Esophagus muscularis mucosa (tissue), 4 donors: ENCODE measurements around the gene OLFML2B. TPM values are rescaled to one million over a fixed set of nuclear protein-coding genes. Genes with fewer than 3 reads are reported as not detected.
"Not testable (repeated sequence)": the region's sequence is repeated elsewhere in the genome, so short reads cannot be mapped to it uniquely, and the experiment has no call there.

Experiments
- DNase-seq: peaks from one replicate; pipeline ENCODE4 v3.0.0-alpha.2; 2017; ENCODE audit errors: extremely low spot score
- H3K27ac ChIP-seq, 4 donors: fragments of 200-600 bp; sonication (generic); replicated peaks in 1 of 4; 1 replicate in 3 of 4; 2 replicates in 1 of 4; pipeline ENCODE4 v1.5.1; 2016 to 2019; ENCODE audit warnings: mild to moderate bottlenecking in 1 of 4
- H3K27me3 ChIP-seq, 4 donors: fragments of 200-600 bp; sonication (generic); one replicate each; pipeline versions ENCODE4 v1.5.1 to v1.6.0; 2016 to 2019
- H3K36me3 ChIP-seq, 4 donors: fragments of 200-600 bp; sonication (generic); one replicate each; pipeline ENCODE4 v1.5.1; 2016 to 2019
- H3K4me1 ChIP-seq, 4 donors: fragments of 200-600 bp; sonication (generic); one replicate each; pipeline ENCODE4 v1.5.1; 2016 to 2019
- H3K4me3 ChIP-seq, 4 donors: fragments of 200-600 bp; sonication (generic); 1 replicate in 2 of 4; 2 replicates in 2 of 4; pipeline ENCODE4 v1.5.1; 2016 to 2019; ENCODE audit warnings: mild to moderate bottlenecking in 4 of 4, moderate library complexity in 1 of 4
- H3K9me3 ChIP-seq, 4 donors: fragments of 200-600 bp; sonication (generic); 1 replicate in 3 of 4; 2 replicates in 1 of 4; pipeline ENCODE4 v1.5.1; 2016 to 2019
- CTCF ChIP-seq, 3 experiments: fragments of 200-600 bp in 2 of 3; fragments of 450-650 bp in 1 of 3; sonication (generic) in 2 of 3; IDR thresholded peaks; one replicate each; pipeline ENCODE4 v1.5.1; 2017 to 2019; ENCODE audit warnings: antibody characterized with exemption in 3 of 3, mild to moderate bottlenecking in 2 of 3, moderate library complexity in 1 of 3
- EP300 ChIP-seq: sonication (generic); formaldehyde crosslinking; IDR thresholded peaks from one replicate; pipeline ENCODE4 v1.6.1; 2017; ENCODE audit warnings: antibody characterized with exemption
- POLR2A ChIP-seq: fragments of 450-650 bp; IDR thresholded peaks from one replicate; pipeline ENCODE4 v1.6.1; 2017; ENCODE audit warnings: antibody characterized with exemption, moderate library complexity, mild to moderate bottlenecking, low read depth
- POLR2AphosphoS5 ChIP-seq, 2 donors: sonication (generic); formaldehyde crosslinking; IDR thresholded peaks; one replicate each; pipeline ENCODE4 v1.6.1; 2017; ENCODE audit warnings: antibody characterized with exemption in 2 of 2
- WGBS: methylation state at CpG from one replicate; pipeline ENCODE4 v1.1.5; 2018; 5-methylcytosine and 5-hydroxymethylcytosine counted together
- intact Hi-C: fragments of 100-400 bp; cut with DNase I; formaldehyde crosslinking; loops from one replicate; pipeline ENCODE4 v1.15.1; 2023
- total RNA-seq, 4 donors: library from RNA; depleted of rRNA; stranded (reverse); fragments of >200 nt; gene quantifications; one replicate each; pipeline versions ENCODE4 v1.1.0 to v1.2.1, GENCODE V29; 2016

Gene OLFML2B
- total RNA-seq, 4 donors from 2014 or later = 1.2 to 6.7 (median 5.9) TPM

- intact Hi-C loops = no loop called here
- H3K4me1 ChIP-seq = peaks cover 14 to 31% (median 19%) of the 10 kb centered on the region in 4 donors
- no peaks in the 10 kb centered on the region for H3K9me3 ChIP-seq
- H3K36me3 ChIP-seq = peaks cover 0 to 4% (median 0%) of the 10 kb centered on the region in 4 donors
- 87% methylated on average over 4 of the region's 4 CpGs for WGBS
- no peak overlapping the region for H3K4me3 ChIP-seq
- TF ChIP-seq POLR2A (no peak), POLR2AphosphoS5 (IDR thresholded peaks at IDR 0.05) (no peak), CTCF (IDR thresholded peaks at IDR 0.05) (no peak), EP300 (no peak)
- no peak overlapping the region for H3K27ac ChIP-seq
- no peak for DNase-seq
- H3K27me3 ChIP-seq = peaks cover 0 to 6% (median 0%) of the 10 kb centered on the region in 4 donors
These were observed 4.7 kb downstream of the OLFML2B start for GRCh38 chr1:162019006-162019405.

- TF ChIP-seq POLR2A = no peak
- no peak for TF ChIP-seq EP300
- TF ChIP-seq POLR2AphosphoS5 (IDR thresholded peaks at IDR 0.05) = no peak
- no peak for TF ChIP-seq CTCF (IDR thresholded peaks at IDR 0.05)
- DNase-seq = no peak
- WGBS = 94% methylated on average over 4 of the region's 4 CpGs
- Histone ChIP-seq H3K27me3 (peaks cover 0 to under 1% (median 0%) of the 10 kb centered on the region in 4 donors), H3K27ac (no peak overlapping the region), H3K4me3 (no peak overlapping the region), H3K36me3 (peaks cover 0 to 4% (median 0%) of the 10 kb centered on the region in 4 donors), H3K4me1 (peaks cover 9 to 26% (median 15%) of the 10 kb centered on the region in 4 donors), H3K9me3 (no peaks in the 10 kb centered on the region)
- intact Hi-C loops = no loop called here
These were observed 5.3 kb downstream of the OLFML2B start for GRCh38 chr1:162018418-162018817.

- peaks cover 2 to 20% (median 10%) of the 10 kb centered on the region in 4 donors for H3K4me1 ChIP-seq
- H3K27me3 ChIP-seq, H3K4me3 ChIP-seq, intact Hi-C loops, H3K9me3 ChIP-seq, H3K27ac ChIP-seq, H3K36me3 ChIP-seq, DNase-seq: not testable (repeated sequence)
These were observed 5.9 kb downstream of the OLFML2B start for GRCh38 chr1:162017791-162018190.

GRCh38 chr1:162016631-162017030, 7.0 kb downstream of the OLFML2B start:
- Histone ChIP-seq H3K27ac (no peak overlapping the region), H3K4me1 (peaks cover 0 to 23% (median 10%) of the 10 kb centered on the region in 4 donors), H3K27me3 (no peaks in the 10 kb centered on the region), H3K9me3 (no peaks in the 10 kb centered on the region), H3K4me3 (no peak overlapping the region), H3K36me3 (peaks cover 0 to 4% (median 0%) of the 10 kb centered on the region in 4 donors)
- DNase-seq = no peak
- intact Hi-C loops = no loop called here
- WGBS = 90% methylated on average over 2 of the region's 2 CpGs
- TF ChIP-seq CTCF (IDR thresholded peaks at IDR 0.05) (no peak), POLR2AphosphoS5 (IDR thresholded peaks at IDR 0.05) (no peak), EP300 (no peak), POLR2A (no peak)

- Histone ChIP-seq H3K36me3 (peaks cover 0 to 4% (median 0%) of the 10 kb centered on the region in 4 donors), H3K9me3 (no peaks in the 10 kb centered on the region), H3K27ac (no peak overlapping the region), H3K4me3 (no peak overlapping the region), H3K4me1 (peaks cover 0 to 28% (median 6%) of the 10 kb centered on the region in 4 donors), H3K27me3 (no peaks in the 10 kb centered on the region)
- intact Hi-C loops = no loop called here
- DNase-seq = no peak
- WGBS = 98% methylated on average over 3 of the region's 3 CpGs
- TF ChIP-seq POLR2AphosphoS5 (IDR thresholded peaks at IDR 0.05) (no peak), CTCF (IDR thresholded peaks at IDR 0.05) (no peak), POLR2A (no peak)
These were observed 8.5 kb downstream of the OLFML2B start for GRCh38 chr1:162015196-162015595.
